SU-DHL-6 (cell line): ENCODE measurements around the gene SPDYE16.
"Not testable (repeated sequence)": the region's sequence is repeated elsewhere in the genome, so short reads cannot be mapped to it uniquely, and the experiment has no call there.

ENCODE experiments used
- CTCF ChIP-seq: fragments of 200-600 bp; sonication (generic); IDR thresholded peaks from one replicate; pipeline ENCODE4 v1.5.1; 2017; ENCODE audit warnings: antibody characterized with exemption, mild to moderate bottlenecking, low read length, moderate library complexity; ENCODE audit not compliant: insufficient read depth, poor library complexity, severe bottlenecking
- EZH2phosphoT487 ChIP-seq: fragments of 200-600 bp; sonication (generic), shearing (Covaris generic); conservative IDR thresholded peaks from 2 replicates; pipeline ENCODE4 v1.6.1; 2018; ENCODE audit warnings: mild to moderate bottlenecking, antibody characterized with exemption, low read length, moderate library complexity, mixed read lengths

GRCh38 chr7:76526183-76526582, 16.9 kb downstream of the SPDYE16 start:
- not testable (repeated sequence) for TF ChIP-seq EZH2phosphoT487, CTCF
